GM23338 (cell line): ENCODE measurements around the gene MICAL3. TPM values are rescaled to one million over a fixed set of nuclear protein-coding genes. Genes with fewer than 3 reads are reported as not detected.
"Not testable (repeated sequence)": the region's sequence is repeated elsewhere in the genome, so short reads cannot be mapped to it uniquely, and the experiment has no call there.

Source experiments
- ATAC-seq: fragments of 200-7000 bp; cut with Tn5 transposase; 3 replicates; pipeline ENCODE4 v1.9.1; 2020
- DNase-seq: peaks from one replicate; pipeline ENCODE4 v3.0.0-alpha.2; 2015; ENCODE audit warnings: low spot score
- H2AFZ ChIP-seq: fragments of 200-600 bp; sonication (generic); 2 replicates; pipeline ENCODE4 v1.8.0; 2016; ENCODE audit warnings: antibody characterized with exemption, mild to moderate bottlenecking, moderate library complexity
- H3F3A ChIP-seq: fragments of 200-600 bp; sonication (generic); replicated peaks from 2 replicates; pipeline ENCODE4 v1.8.0; 2017; ENCODE audit warnings: antibody characterized with exemption, mixed run types, low read depth
- H3K27ac ChIP-seq: fragments of 200-600 bp; sonication (generic); 2 replicates; pipeline ENCODE4 v1.6.1; 2016; ENCODE audit warnings: low read depth
- H3K27me3 ChIP-seq: fragments of 200-600 bp; sonication (generic); 2 replicates; pipeline ENCODE4 v1.8.0; 2016; ENCODE audit warnings: mild to moderate bottlenecking, mixed run types, moderate library complexity; ENCODE audit not compliant: insufficient read depth
- H3K36me3 ChIP-seq: fragments of 200-600 bp; sonication (generic); 2 replicates; pipeline ENCODE4 v1.8.0; 2016; ENCODE audit warnings: mild to moderate bottlenecking; ENCODE audit not compliant: insufficient read depth
- H3K4me1 ChIP-seq: fragments of 200-600 bp; sonication (generic); 2 replicates; pipeline ENCODE4 v1.8.0; 2016; ENCODE audit warnings: mild to moderate bottlenecking, moderate library complexity; ENCODE audit not compliant: insufficient read depth
- H3K4me2 ChIP-seq: fragments of 200-600 bp; sonication (generic); 2 replicates; pipeline ENCODE4 v1.7.1; 2017; ENCODE audit warnings: mixed run types
- H3K4me3 ChIP-seq: fragments of 200-600 bp; sonication (generic); 2 replicates; pipeline ENCODE4 v1.6.1; 2016; ENCODE audit warnings: mixed run types
- H3K79me2 ChIP-seq: fragments of 200-600 bp; sonication (generic); replicated peaks from 2 replicates; pipeline ENCODE4 v1.8.0; 2017; ENCODE audit warnings: mild to moderate bottlenecking; ENCODE audit not compliant: insufficient read depth
- H3K9me2 ChIP-seq: fragments of 200-600 bp; sonication (generic); 2 replicates; pipeline ENCODE4 v1.8.0; 2017; ENCODE audit not compliant: insufficient read depth
- H4K20me1 ChIP-seq: fragments of 200-600 bp; sonication (generic); replicated peaks from 2 replicates; pipeline ENCODE4 v1.8.0; 2017; ENCODE audit warnings: mild to moderate bottlenecking; ENCODE audit not compliant: insufficient read depth
- H3K27ac Mint-ChIP-seq: 2 replicates; pipeline ENCODE4 v1.8.0; 2020; ENCODE audit warnings: inconsistent platforms, mild to moderate bottlenecking, moderate library complexity, mixed read lengths
- H3K27me3 Mint-ChIP-seq: 3 replicates; pipeline ENCODE4 v1.8.0; 2022; ENCODE audit warnings: low read depth, mild to moderate bottlenecking, moderate library complexity, mixed read lengths, inconsistent platforms; ENCODE audit not compliant: insufficient read depth, poor library complexity
- H3K36me3 Mint-ChIP-seq: 3 replicates; pipeline ENCODE4 v1.8.0; 2021; ENCODE audit warnings: low read depth, mild to moderate bottlenecking, inconsistent platforms, moderate library complexity, mixed read lengths
- H3K4me1 Mint-ChIP-seq: 3 replicates; pipeline ENCODE4 v1.8.0; 2020; ENCODE audit warnings: mild to moderate bottlenecking, inconsistent platforms, mixed read lengths
- H3K4me3 Mint-ChIP-seq: 3 replicates; pipeline ENCODE4 v1.8.0; 2021; ENCODE audit warnings: moderate library complexity, mild to moderate bottlenecking, inconsistent platforms, mixed read lengths
- H3K9me3 Mint-ChIP-seq: 3 replicates; pipeline ENCODE4 v1.8.0; 2020; ENCODE audit warnings: moderate library complexity, mild to moderate bottlenecking, inconsistent platforms, mixed read lengths
- CTCF ChIP-seq, 2 experiments: fragments of 200-600 bp in 1 of 2; sonication (generic) in 1 of 2; conservative IDR thresholded peaks; 2 replicates each; pipeline versions ENCODE4 v1.5.1 to v1.6.1; 2016 to 2017; ENCODE audit warnings: antibody characterized with exemption in 2 of 2, low read depth in 2 of 2, mild to moderate bottlenecking in 2 of 2, moderate library complexity in 1 of 2
- ZNF114 ChIP-seq: fragments of 250-450 bp; sonication (Bioruptor Pico); IDR thresholded peaks from 2 replicates; pipeline ENCODE4 v1.5.0; 2020; ENCODE audit warnings: mild to moderate bottlenecking, moderate library complexity
- ZNF331 ChIP-seq: fragments of 250-450 bp; sonication (Bioruptor Pico); IDR thresholded peaks from 2 replicates; pipeline ENCODE4 v1.5.0; 2020; ENCODE audit warnings: low read depth, mild to moderate bottlenecking, moderate library complexity
- ZNF462 ChIP-seq: fragments of 250-450 bp; sonication (Bioruptor Pico); IDR thresholded peaks from 2 replicates; pipeline ENCODE4 v1.5.0; 2020; ENCODE audit warnings: mild to moderate bottlenecking, moderate library complexity
- long read RNA-seq: library from polyadenylated mRNA; unstranded; transcript quantifications from one replicate; pipeline ENCODE4 v2.0.0, GENCODE V29; 2020; ENCODE audit not compliant: unreplicated experiment
- polyA plus RNA-seq: library from polyadenylated mRNA; unstranded; fragments of >200 nt; fragmentation: Nextera tagmentation; extraction: Ambion mirVana; gene quantifications from 2 replicates; pipeline ENCODE4 v1.2.1, GENCODE V29; 2016
- total RNA-seq: library from RNA; depleted of rRNA; stranded (reverse); fragments of >200 nt; shearing (Covaris generic); gene quantifications from 2 replicates; pipeline ENCODE4 v1.2.3, GENCODE V29; 2014; rRNA removed

The MICAL3 gene
- total RNA-seq = 28.8 and 33.9 TPM in 2 replicates
- 10.1 and 11.4 TPM in 2 replicates for polyA plus RNA-seq
- long read RNA-seq, full-length matches to known transcripts = 1 of 2 reads
- long read RNA-seq, partial matches to known transcripts = 0 of 2 reads
- long read RNA-seq, other reads (novel, unspliced or antisense) = 1 of 2 reads

GRCh38 chr22:18024276-18024939 is at the start of gene MICAL3:
Gene MICAL3, minus strand, starts transcription at chr22:18024561. Its CDS starts 117,749 bp downstream, at chr22:17906812.
- Histone ChIP-seq H3K36me3 (no peaks in the 10 kb centered on the region), H3K27ac (no peak within 1 kb of the TSS), H3K79me2 (no peaks in the 10 kb centered on the region), H2AFZ (peak within 1 kb of the TSS; percentile 100), H3K4me3 (peak within 1 kb of the TSS; percentile 81), H3F3A (0 out of 2 replicates have a peak, but pooled peaks cover 3% of the 10 kb centered on the region), H3K9me2 (no peaks in the 10 kb centered on the region), H3K4me2 (peak within 1 kb of the TSS; percentile 99), H3K4me1 (peaks cover 7% of the 10 kb centered on the region; the same call in 1 of the 2 replicates), H4K20me1 (peaks cover 7% of the 10 kb centered on the region; the same call in 1 of the 2 replicates), H3K27me3 (peaks cover 47% of the 10 kb centered on the region)
- Mint-ChIP-seq H3K4me1 (peaks cover 17% of the 10 kb centered on the region), H3K36me3 (no peaks in the 10 kb centered on the region), H3K27me3 (peaks cover 30% of the 10 kb centered on the region), H3K4me3 (peak within 1 kb of the TSS; percentile 88), H3K9me3 (no peaks in the 10 kb centered on the region), H3K27ac (no peak within 1 kb of the TSS)
- DNase-seq (peak; percentile 57), ATAC-seq (peak; percentile 74)
- TF ChIP-seq CTCF (conservative IDR thresholded peaks at IDR 0.05; ENCODE audit: low read depth in 2 of 2) = peak; percentile 25 to 47; a peak in 3 of 4 replicates
- TF ChIP-seq ZNF331 (CRISPR knock-in tag) = no peak
- TF ChIP-seq ZNF114 (CRISPR knock-in tag) = no peak

GRCh38 chr22:18073927-18074326 is 49.6 kb upstream of the MICAL3 start:
- H3K4me1 ChIP-seq, H3K36me3 Mint-ChIP-seq, H3K4me3 ChIP-seq, H3K4me3 Mint-ChIP-seq, H3K27ac ChIP-seq, H3F3A ChIP-seq, H4K20me1 ChIP-seq, H2AFZ ChIP-seq, H3K27ac Mint-ChIP-seq, H3K36me3 ChIP-seq, H3K9me2 ChIP-seq, H3K27me3 ChIP-seq, DNase-seq, H3K79me2 ChIP-seq, H3K9me3 Mint-ChIP-seq, H3K27me3 Mint-ChIP-seq, H3K4me2 ChIP-seq, ATAC-seq: not testable (repeated sequence)
- peaks cover 13% of the 10 kb centered on the region for H3K4me1 Mint-ChIP-seq

GRCh38 chr22:18073467-18073866 is 49.1 kb upstream of the MICAL3 start:
- DNase-seq = no peak
- Histone ChIP-seq H3K79me2 (peaks cover 5% of the 10 kb centered on the region; the same call in 1 of the 2 replicates), H3K4me2 (no peak overlapping the region), H3F3A (no peaks in the 10 kb centered on the region), H3K4me3 (no peak overlapping the region), H3K4me1 (peaks cover 6% of the 10 kb centered on the region; the same call in 1 of the 2 replicates), H4K20me1 (no peaks in the 10 kb centered on the region), H3K27me3 (no peaks in the 10 kb centered on the region), H3K36me3 (no peaks in the 10 kb centered on the region), H3K27ac (no peak overlapping the region), H3K9me2 (no peaks in the 10 kb centered on the region), H2AFZ (no peak overlapping the region)
- Mint-ChIP-seq H3K36me3 (peaks cover under 1% of the 10 kb centered on the region; the same call in 2 of the 3 replicates), H3K4me3 (no peak overlapping the region), H3K27ac (no peak overlapping the region), H3K27me3 (peaks cover 1% of the 10 kb centered on the region), H3K4me1 (peaks cover 8% of the 10 kb centered on the region; the same call in 2 of the 3 replicates), H3K9me3 (no peaks in the 10 kb centered on the region)
- no peak for ATAC-seq
- no peak for TF ChIP-seq ZNF114 (CRISPR knock-in tag)
- no peak for TF ChIP-seq ZNF462 (CRISPR knock-in tag)
